Superior temporal gyrus (tissue), 1 donor: ENCODE measurements around the gene AFF2.

ENCODE experiments used
- DNase-seq: peaks from one replicate; pipeline ENCODE4 v3.0.0-alpha.2; 2016; ENCODE audit errors: extremely low spot score

AFF2 gene

GRCh38 chrX:148732743-148733142 is 232.3 kb downstream of the AFF2 start:
- DNase-seq: no peak

- no peak for DNase-seq
Observed at GRCh38 chrX:148741441-148741840, 241.0 kb downstream of the AFF2 start.

- DNase-seq: no peak
Observed at GRCh38 chrX:148755111-148755510, 254.7 kb downstream of the AFF2 start.

GRCh38 chrX:148763896-148764295 is 263.5 kb downstream of the AFF2 start:
- DNase-seq: no peak

- no peak for DNase-seq
Observed at GRCh38 chrX:148768296-148768695, 267.9 kb downstream of the AFF2 start.

- DNase-seq: no peak
Observed at GRCh38 chrX:148771440-148771839, 271.0 kb downstream of the AFF2 start.

DNA sequence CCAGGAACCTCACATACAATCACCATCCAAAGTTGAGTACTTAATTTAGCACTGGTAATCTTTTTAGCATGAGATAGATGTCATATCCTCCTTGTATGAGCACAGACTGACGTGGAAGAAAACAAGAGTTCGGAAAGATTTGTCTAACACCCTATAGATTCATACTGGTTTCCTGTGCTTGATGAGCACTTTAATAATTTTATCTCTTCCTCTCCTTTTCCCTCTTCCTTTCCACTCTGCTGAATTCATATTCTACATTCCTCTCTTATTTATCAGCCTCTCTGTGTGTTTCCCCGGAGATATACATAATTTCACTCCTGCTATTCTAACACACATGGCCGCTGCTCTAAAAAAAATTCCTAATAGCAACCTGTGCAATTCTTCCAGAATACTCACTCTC is 273.9 kb downstream of the AFF2 start:
- DNase-seq: no peak

DNA sequence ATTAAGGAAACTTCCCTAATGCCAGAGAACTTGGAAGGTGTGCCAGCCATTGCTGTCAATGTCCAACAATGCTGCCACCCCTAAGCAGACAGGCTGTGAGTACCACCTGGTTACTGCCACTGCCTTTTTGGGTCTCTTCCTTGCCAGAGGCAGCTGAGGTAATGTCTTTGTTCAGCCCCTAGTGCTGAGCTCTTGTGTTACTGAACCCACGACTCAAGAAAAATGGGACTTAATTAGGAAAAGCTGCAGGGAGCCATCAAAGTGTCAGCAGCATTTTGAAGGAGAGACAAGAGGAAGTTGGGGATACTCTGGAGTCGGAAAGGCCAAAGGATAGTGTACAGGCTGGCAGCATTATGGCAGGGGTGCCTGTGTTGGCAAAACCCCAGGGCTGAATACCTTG is 283.7 kb downstream of the AFF2 start:
- no peak for DNase-seq

GRCh38 chrX:148784856-148785255 is 284.4 kb downstream of the AFF2 start:
- peak; percentile 13 for DNase-seq

DNA sequence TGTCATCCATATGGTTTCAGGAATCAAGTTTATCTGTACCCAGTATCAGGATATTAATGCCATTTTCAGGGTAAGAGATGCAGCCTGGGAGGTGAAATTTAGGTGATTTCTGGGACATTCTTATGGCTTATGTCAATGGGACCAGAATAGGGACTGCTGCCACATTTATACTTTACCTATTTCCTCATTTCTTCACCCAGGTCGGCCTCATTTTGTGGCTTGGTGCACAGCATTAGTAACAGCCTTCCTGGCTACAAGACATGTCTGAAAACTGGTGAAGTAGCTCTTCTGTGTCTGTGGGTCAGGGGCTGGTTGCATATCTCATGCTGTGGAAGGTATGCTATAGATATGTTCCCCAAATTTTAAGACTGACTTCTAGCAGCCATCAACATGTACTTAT is 284.8 kb downstream of the AFF2 start:
- DNase-seq: no peak

DNA sequence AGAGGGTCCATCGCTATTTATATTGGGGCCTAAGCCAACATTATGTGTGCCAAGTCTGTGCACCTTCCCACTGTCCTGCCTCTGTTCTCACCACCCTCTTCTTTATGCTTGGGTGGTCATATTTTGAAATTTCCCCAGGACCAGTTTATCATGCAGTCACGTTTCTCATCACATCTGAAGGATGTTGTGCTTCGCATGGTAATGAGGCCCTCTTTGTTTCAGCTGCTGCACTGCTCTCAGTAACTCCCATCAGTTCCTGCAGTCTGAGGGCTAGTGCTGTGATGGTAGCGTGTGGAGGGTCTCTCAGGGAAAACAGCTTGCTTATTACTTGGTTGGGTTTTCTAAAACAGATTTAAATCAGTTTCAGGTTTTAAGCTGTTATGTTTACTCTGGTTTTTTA is 288.0 kb downstream of the AFF2 start:
- DNase-seq: no peak

GRCh38 chrX:148794350-148794749 is 293.9 kb downstream of the AFF2 start:
- no peak for DNase-seq

- DNase-seq: no peak
Observed at GRCh38 chrX:148804579-148805355, 304.4 kb downstream of the AFF2 start.

GRCh38 chrX:148806145-148806870 is 305.9 kb downstream of the AFF2 start:
- DNase-seq: no peak

- no peak for DNase-seq
Observed at GRCh38 chrX:148808833-148809232, 308.4 kb downstream of the AFF2 start.

- no peak for DNase-seq
Observed at GRCh38 chrX:148811236-148811635, 310.8 kb downstream of the AFF2 start.

DNA sequence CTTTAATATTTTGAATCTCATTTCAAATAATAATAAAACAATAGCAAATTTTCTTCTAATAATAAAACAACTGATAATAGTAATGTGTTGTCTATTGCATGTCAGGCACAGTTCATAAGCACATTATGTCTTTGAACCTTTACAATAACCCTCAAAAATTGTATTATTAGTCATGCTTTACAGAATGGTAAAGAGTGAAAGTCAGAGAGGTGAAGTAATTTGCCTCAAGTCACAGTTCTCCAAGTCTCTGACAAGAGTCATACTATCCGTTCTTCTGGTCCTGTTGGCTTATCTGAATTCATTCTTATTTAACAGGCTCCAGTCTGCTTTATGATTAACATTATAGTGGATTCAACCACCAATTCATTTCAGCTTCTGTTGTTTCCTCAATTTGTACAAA is 313.0 kb downstream of the AFF2 start:
- no peak for DNase-seq

- DNase-seq: no peak
Observed at GRCh38 chrX:148813967-148814366, 313.6 kb downstream of the AFF2 start.

GRCh38 chrX:148815218-148815961 is 315.0 kb downstream of the AFF2 start:
- no peak for DNase-seq

GRCh38 chrX:148823986-148824385 is 323.6 kb downstream of the AFF2 start:
- no peak for DNase-seq

DNA sequence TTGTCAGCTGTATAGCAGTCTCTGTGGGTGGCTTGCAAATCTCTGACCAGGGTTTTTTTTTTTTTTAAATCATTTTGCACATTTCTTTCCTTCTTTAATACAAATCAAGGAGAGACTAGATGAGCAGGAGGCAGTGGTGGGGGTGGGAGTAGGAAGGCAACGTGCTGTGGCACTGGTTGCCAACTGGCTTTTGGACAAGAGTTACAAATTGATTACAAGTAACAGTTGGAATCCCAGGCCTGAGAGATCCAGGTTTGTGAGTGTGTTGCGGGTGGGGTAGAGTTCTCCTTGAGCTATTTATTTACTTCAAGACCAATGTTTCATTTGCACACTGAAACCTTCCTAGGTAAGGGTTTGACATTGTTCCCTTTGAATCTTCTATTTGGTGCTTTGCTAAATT is 325.3 kb downstream of the AFF2 start:
- no peak for DNase-seq

DNA sequence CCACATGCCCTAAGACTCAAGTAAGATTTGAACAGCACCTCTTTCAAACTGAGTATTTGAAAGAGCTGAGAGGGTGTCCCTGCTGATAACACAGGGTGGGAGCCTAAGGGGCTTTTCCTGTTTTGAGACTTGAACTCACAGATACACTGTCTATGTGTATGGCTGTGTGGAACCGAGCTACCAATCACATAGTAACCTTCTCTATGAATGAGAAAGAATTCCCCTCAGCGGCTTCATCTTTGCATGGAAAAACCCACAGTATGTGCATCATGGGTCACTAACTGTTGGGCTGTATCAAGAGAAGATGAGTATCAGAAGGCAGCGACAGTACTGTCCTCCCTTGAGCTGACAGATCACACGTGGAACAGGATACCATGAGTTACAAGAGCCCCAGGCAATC is 336.3 kb downstream of the AFF2 start:
- DNase-seq: no peak

DNA sequence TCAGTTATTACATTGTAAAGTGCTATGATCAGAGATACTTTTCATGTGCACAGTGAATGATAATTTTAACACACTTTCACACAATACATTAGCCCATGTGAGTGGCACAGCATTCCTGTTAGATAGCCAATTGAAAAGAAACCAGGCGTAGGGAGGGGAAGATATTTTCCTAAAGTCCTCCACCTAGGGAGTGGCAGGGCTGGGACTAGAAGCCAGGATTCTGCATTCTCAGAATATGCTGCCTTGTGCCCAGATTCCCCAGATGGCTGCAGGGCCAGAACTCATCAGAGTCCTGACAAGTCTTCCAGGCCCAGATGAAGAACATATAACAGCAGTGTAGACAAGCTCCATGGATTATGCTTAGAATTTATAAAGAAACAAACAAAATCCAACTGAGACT is 350.2 kb downstream of the AFF2 start:
- DNase-seq: no peak
